Measurements from ENCODE around the gene TSNAXIP1.

The TSNAXIP1 gene

DNA sequence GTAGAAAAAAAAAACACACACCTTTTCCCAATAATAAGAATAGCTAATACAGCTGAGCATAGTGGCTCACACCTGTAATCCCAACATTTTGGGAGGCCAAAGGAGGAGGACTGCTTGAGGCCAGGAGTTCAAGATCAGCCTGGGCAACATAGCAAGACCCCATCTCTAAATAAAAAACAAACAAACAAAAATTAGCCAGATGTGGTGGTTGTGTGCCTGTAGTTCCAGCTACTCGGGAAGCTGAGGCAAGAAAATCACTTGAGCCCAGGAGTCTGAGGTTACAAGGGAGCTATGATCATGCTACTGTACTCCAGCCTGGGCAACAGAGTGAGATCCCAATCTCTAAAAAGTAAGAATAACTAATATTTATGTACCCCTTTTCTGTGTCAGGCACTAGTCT, 44.8 kb upstream of the TSNAXIP1 start:
- Histone ChIP-seq H3K4me1 (ENCODE audit: control insufficient read depth, insufficient read depth, low read length) (no peaks in the 10 kb centered on the region), H3K27ac (ENCODE audit: extremely low read depth, low read depth, low read length) (no peak overlapping the region), H3K4me3 (ENCODE audit: low read depth, low read length) (no peak overlapping the region), H3K36me3 (ENCODE audit: control insufficient read depth in 2 of 2, insufficient read depth in 1 of 2, low read length in 2 of 2) (peaks cover 0 to 17% of the 10 kb centered on the region in 2 experiments; a peak in 2 of 3 replicates), H3K9me3 (ENCODE audit: control insufficient read depth, insufficient read depth, low read depth, low read length) (no peaks in the 10 kb centered on the region)
- POLR2A ChIA-PET, result no interaction called here
- CTCF ChIA-PET, result interaction anchor here (1.4 kb wide), 1 partner anchor 55 kb away, joined by 3 read pairs; no protein-coding TSS in a partner anchor
- TF ChIP-seq ZNF133 (tag by site-specific recombination; IDR thresholded peaks at IDR 0.05) (no peak), ZNF121 (tag by site-specific recombination; IDR thresholded peaks at IDR 0.05) (peak; percentile 96)

DNA sequence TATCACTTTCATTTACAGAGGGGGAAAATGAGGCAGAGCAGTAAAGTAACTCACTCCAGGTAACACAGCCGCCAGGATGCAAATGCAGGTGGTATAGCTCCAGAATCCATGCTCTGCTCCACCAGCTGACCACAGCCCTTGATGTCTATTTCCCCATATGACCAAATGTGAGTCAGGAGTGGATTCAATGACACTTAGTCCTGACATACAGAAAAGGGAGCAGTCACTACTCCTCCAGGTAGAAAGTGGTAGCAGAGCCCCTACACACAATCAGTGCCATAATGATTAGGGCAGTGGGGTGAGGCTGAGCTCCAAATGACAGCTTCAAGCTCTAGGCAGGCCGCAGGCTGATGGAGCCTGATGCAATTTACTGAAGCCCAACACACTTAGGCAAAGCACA, 44.3 kb upstream of the TSNAXIP1 start:
- Histone ChIP-seq H3K4me1 (ENCODE audit: control insufficient read depth, insufficient read depth, low read length) (no peaks in the 10 kb centered on the region), H3K27ac (ENCODE audit: extremely low read depth, low read depth, low read length) (no peak overlapping the region), H3K36me3 (ENCODE audit: control insufficient read depth in 2 of 2, insufficient read depth in 1 of 2, low read length in 2 of 2) (peaks cover 0 to 17% of the 10 kb centered on the region in 2 experiments; a peak in 2 of 3 replicates), H3K4me3 (ENCODE audit: low read depth, low read length) (no peak overlapping the region), H3K9me3 (ENCODE audit: control insufficient read depth, insufficient read depth, low read depth, low read length) (no peaks in the 10 kb centered on the region)
- no peak for TF ChIP-seq ZIC2 (tag by site-specific recombination; IDR thresholded peaks at IDR 0.05)
- TF ChIP-seq KLF7 (tag by site-specific recombination; IDR thresholded peaks at IDR 0.05; ENCODE audit: borderline replicate concordance), result no peak
- TF ChIP-seq, protein P1, sequence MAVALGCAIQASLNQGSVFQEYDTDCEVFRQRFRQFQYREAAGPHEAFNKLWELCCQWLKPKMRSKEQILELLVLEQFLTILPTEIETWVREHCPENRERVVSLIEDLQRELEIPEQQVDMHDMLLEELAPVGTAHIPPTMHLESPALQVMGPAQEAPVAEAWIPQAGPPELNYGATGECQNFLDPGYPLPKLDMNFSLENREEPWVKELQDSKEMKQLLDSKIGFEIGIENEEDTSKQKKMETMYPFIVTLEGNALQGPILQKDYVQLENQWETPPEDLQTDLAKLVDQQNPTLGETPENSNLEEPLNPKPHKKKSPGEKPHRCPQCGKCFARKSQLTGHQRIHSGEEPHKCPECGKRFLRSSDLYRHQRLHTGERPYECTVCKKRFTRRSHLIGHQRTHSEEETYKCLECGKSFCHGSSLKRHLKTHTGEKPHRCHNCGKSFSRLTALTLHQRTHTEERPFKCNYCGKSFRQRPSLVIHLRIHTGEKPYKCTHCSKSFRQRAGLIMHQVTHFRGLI (tag by site-specific recombination; IDR thresholded peaks at IDR 0.05), result peak; percentile 45; the same call in 1 of the 2 replicates
- TF ChIP-seq ZNF423 (tag by site-specific recombination; IDR thresholded peaks at IDR 0.05), result no peak
- ChIA-PET CTCF (interaction anchor here (0.6 to 1.4 kb wide), 2 partner anchors 11 to 54 kb away, joined by 3 read pairs; no protein-coding TSS in a partner anchor), POLR2A (no interaction called here)

DNA sequence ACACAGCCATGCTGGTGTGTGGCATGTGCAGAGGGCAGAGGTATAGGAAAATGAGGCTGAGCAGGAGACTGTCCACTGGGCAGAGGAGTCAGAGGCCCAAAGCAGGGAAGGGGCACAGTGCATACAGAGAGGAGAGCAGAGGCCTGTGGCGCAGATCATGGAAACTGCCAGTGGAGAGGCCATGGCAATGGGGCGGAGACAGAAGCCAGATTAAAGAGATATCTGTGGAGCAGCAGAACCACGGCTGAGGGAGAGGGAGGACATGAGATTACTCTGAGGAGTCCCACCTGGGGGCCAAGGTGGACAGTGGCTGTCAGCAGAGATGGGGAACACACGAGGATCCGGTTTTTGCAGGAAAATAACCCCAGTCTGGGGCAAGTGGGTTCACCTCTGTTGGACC, 43.6 kb upstream of the TSNAXIP1 start:
- H3K4me3 ChIP-seq (ENCODE audit: low read depth, low read length), result no peak overlapping the region
- POLR2A ChIA-PET, result no interaction called here
- H3K4me1 ChIP-seq (ENCODE audit: control insufficient read depth, insufficient read depth, low read length), result no peaks in the 10 kb centered on the region
- CTCF ChIA-PET, result no interaction called here
- H3K9me3 ChIP-seq (ENCODE audit: control insufficient read depth, insufficient read depth, low read depth, low read length), result no peaks in the 10 kb centered on the region
- peaks cover 0 to 17% of the 10 kb centered on the region in 2 experiments; a peak in 2 of 3 replicates for H3K36me3 ChIP-seq (ENCODE audit: control insufficient read depth in 2 of 2, insufficient read depth in 1 of 2, low read length in 2 of 2)
- no peak overlapping the region for H3K27ac ChIP-seq (ENCODE audit: extremely low read depth, low read depth, low read length)
- no peak for TF ChIP-seq GLI2 (tag by site-specific recombination; IDR thresholded peaks at IDR 0.05; ENCODE audit: borderline replicate concordance, low read depth)
- no peak for TF ChIP-seq MEIS1 (CRISPR knock-in tag; IDR thresholded peaks at IDR 0.05; ENCODE audit: borderline replicate concordance)
- no peak for TF ChIP-seq ZNF354C (tag by site-specific recombination; IDR thresholded peaks at IDR 0.05; ENCODE audit: borderline replicate concordance, low read depth)
- TF ChIP-seq, protein P2, sequence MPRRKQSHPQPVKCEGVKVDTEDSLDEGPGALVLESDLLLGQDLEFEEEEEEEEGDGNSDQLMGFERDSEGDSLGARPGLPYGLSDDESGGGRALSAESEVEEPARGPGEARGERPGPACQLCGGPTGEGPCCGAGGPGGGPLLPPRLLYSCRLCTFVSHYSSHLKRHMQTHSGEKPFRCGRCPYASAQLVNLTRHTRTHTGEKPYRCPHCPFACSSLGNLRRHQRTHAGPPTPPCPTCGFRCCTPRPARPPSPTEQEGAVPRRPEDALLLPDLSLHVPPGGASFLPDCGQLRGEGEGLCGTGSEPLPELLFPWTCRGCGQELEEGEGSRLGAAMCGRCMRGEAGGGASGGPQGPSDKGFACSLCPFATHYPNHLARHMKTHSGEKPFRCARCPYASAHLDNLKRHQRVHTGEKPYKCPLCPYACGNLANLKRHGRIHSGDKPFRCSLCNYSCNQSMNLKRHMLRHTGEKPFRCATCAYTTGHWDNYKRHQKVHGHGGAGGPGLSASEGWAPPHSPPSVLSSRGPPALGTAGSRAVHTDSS (tag by site-specific recombination; IDR thresholded peaks at IDR 0.05), result no peak
- TF ChIP-seq ZNF548 (tag by site-specific recombination; IDR thresholded peaks at IDR 0.05), result no peak
- TF ChIP-seq ZSCAN23 (tag by site-specific recombination; IDR thresholded peaks at IDR 0.05), result no peak
- TF ChIP-seq ZBTB48 (tag by site-specific recombination; IDR thresholded peaks at IDR 0.05), result no peak

DNA sequence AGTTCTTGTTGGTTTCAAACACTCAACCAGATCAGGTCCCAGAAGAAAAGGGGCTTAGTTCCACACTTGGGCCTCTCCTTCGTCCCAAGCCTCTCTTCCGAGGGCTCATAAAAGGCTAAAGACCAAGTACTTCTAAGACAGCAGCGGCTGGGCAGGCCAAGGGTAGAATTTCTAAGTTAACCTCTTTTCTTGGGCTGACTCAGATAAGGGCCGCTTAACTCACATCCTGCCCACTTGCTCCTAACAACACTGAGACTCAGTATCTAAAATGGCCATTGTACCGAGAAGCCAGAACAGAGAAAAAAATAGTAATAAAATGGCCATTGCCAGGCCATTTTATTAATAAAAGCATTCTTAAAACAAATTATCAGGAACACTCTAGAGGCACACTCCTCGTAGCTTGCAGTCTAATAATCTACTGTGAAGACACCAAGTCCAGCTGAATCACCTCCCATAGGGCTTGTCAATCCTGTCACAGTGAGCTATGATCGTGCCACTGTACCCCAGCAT, 42.5 kb upstream of the TSNAXIP1 start:
- ChIA-PET CTCF (no interaction called here), POLR2A (no interaction called here)
- H3K36me3 ChIP-seq (ENCODE audit: control insufficient read depth in 2 of 2, insufficient read depth in 1 of 2, low read length in 2 of 2), result peaks cover 0 to 14% of the 10 kb centered on the region in 2 experiments; a peak in 2 of 3 replicates
- H3K4me1 ChIP-seq (ENCODE audit: control insufficient read depth, insufficient read depth, low read length), result no peaks in the 10 kb centered on the region
- no peak for TF ChIP-seq ZBTB17 (tag by site-specific recombination; IDR thresholded peaks at IDR 0.05)
- no peak for TF ChIP-seq ZNF561 (tag by site-specific recombination; IDR thresholded peaks at IDR 0.05; ENCODE audit: borderline replicate concordance)
- no peak for TF ChIP-seq ZNF416 (tag by site-specific recombination; IDR thresholded peaks at IDR 0.05)
- TF ChIP-seq ZNF211 (tag by site-specific recombination; IDR thresholded peaks at IDR 0.05; ENCODE audit: low read depth), result no peak
- no peak for TF ChIP-seq ZNF239 (tag by site-specific recombination; IDR thresholded peaks at IDR 0.05)
- TF ChIP-seq ZNF292 (tag by site-specific recombination; IDR thresholded peaks at IDR 0.05; ENCODE audit: borderline replicate concordance, low read depth), result no peak
- TF ChIP-seq, protein P3, sequence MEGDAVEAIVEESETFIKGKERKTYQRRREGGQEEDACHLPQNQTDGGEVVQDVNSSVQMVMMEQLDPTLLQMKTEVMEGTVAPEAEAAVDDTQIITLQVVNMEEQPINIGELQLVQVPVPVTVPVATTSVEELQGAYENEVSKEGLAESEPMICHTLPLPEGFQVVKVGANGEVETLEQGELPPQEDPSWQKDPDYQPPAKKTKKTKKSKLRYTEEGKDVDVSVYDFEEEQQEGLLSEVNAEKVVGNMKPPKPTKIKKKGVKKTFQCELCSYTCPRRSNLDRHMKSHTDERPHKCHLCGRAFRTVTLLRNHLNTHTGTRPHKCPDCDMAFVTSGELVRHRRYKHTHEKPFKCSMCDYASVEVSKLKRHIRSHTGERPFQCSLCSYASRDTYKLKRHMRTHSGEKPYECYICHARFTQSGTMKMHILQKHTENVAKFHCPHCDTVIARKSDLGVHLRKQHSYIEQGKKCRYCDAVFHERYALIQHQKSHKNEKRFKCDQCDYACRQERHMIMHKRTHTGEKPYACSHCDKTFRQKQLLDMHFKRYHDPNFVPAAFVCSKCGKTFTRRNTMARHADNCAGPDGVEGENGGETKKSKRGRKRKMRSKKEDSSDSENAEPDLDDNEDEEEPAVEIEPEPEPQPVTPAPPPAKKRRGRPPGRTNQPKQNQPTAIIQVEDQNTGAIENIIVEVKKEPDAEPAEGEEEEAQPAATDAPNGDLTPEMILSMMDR (tag by site-specific recombination; IDR thresholded peaks at IDR 0.05), result no peak
- no peak for TF ChIP-seq ZNF521 (tag by site-specific recombination; IDR thresholded peaks at IDR 0.05)
- no peak for TF ChIP-seq KLF9 (tag by site-specific recombination; IDR thresholded peaks at IDR 0.05; ENCODE audit: low read depth)
- no peak for TF ChIP-seq KLF16 (tag by site-specific recombination; IDR thresholded peaks at IDR 0.05)
- H3K9me3 ChIP-seq (ENCODE audit: control insufficient read depth, insufficient read depth, low read depth, low read length), result no peaks in the 10 kb centered on the region
- no peak overlapping the region for H3K4me3 ChIP-seq (ENCODE audit: low read depth, low read length)
- H3K27ac ChIP-seq (ENCODE audit: extremely low read depth, low read depth, low read length), result no peak overlapping the region

All from HEK293 (cell line).